Fibroblast of mammary gland (primary cell): ENCODE measurements around the gene GPR42.

ENCODE experiments used
- DNase-seq: peaks from one replicate; pipeline ENCODE4 v3.0.0-alpha.2; 2010; ENCODE audit warnings: low read depth
- H3K4me3 ChIP-seq: 2 replicates; pipeline ENCODE4 v1.5.1; 2011; ENCODE audit warnings: low read depth, mild to moderate bottlenecking, low read length, moderate library complexity; ENCODE audit not compliant: control insufficient read depth
- CTCF ChIP-seq: conservative IDR thresholded peaks from 2 replicates; pipeline ENCODE4 v1.5.1; 2011; ENCODE audit warnings: low read depth, low read length, inconsistent platforms; ENCODE audit not compliant: control insufficient read depth, insufficient read depth

The GPR42 gene

GRCh38 chr19:35421362-35421761 is 50.5 kb downstream of the GPR42 start:
- no peak for TF ChIP-seq CTCF
- no peak for DNase-seq
- no peak overlapping the region for H3K4me3 ChIP-seq
